HG02642 (cell line): ENCODE results near the gene HEBP1.

ENCODE experiments used
- ATAC-seq: cut with Tn5 transposase; IDR thresholded peaks from one replicate; pipeline ENCODE4 v1.9.1; 2021; ENCODE audit warnings: mild to moderate bottlenecking; ENCODE audit not compliant: unreplicated experiment, poor library complexity

HEBP1 gene

GRCh38 chr12:12954878-12955625 is 45.0 kb downstream of the HEBP1 start:
- no peak for ATAC-seq

GRCh38 chr12:12954356-12954755 is 45.7 kb downstream of the HEBP1 start:
- no peak for ATAC-seq

- ATAC-seq: no peak
These were observed 48.0 kb downstream of the HEBP1 start, which contains the start of gene GPRC5D for GRCh38 chr12:12952036-12952435. GPRC5D (minus strand) TSS chr12:12952170; CDS start chr12:12950384, 1,786 bp downstream.

GRCh38 chr12:12951504-12951903 is 48.6 kb downstream of the HEBP1 start:
- no peak for ATAC-seq

- ATAC-seq: no peak
These were observed 52.2 kb downstream of the HEBP1 start for GRCh38 chr12:12947902-12948301.

- ATAC-seq: no peak
These were observed 53.2 kb downstream of the HEBP1 start for GRCh38 chr12:12946686-12947355.

GRCh38 chr12:12945591-12945990 is 54.5 kb downstream of the HEBP1 start:
- ATAC-seq: no peak

GRCh38 chr12:12943586-12944260 is 56.3 kb downstream of the HEBP1 start:
- no peak for ATAC-seq

- no peak for ATAC-seq
These were observed 58.4 kb downstream of the HEBP1 start for GRCh38 chr12:12941450-12942350.

GRCh38 chr12:12939888-12940287 is 60.2 kb downstream of the HEBP1 start:
- no peak for ATAC-seq

- no peak for ATAC-seq
These were observed 61.5 kb downstream of the HEBP1 start for GRCh38 chr12:12938541-12938940.

- no peak for ATAC-seq
These were observed 63.0 kb downstream of the HEBP1 start for GRCh38 chr12:12936983-12937491.

GRCh38 chr12:12934556-12934955 is 65.5 kb downstream of the HEBP1 start:
- ATAC-seq: no peak

GRCh38 chr12:12933742-12934141 is 66.3 kb downstream of the HEBP1 start:
- ATAC-seq: no peak

- no peak for ATAC-seq
These were observed 69.3 kb downstream of the HEBP1 start for GRCh38 chr12:12930633-12931219.

- no peak for ATAC-seq
These were observed 70.4 kb downstream of the HEBP1 start for GRCh38 chr12:12929696-12930095.

GRCh38 chr12:12927211-12928079 is 72.6 kb downstream of the HEBP1 start:
- no peak for ATAC-seq

- ATAC-seq: no peak
These were observed 73.4 kb downstream of the HEBP1 start for GRCh38 chr12:12926571-12927071.

GRCh38 chr12:12925388-12925787 is 74.7 kb downstream of the HEBP1 start:
- no peak for ATAC-seq
